Uterus (tissue), 2 donors: ENCODE measurements around the gene LYRM4.

Experiments
- CTCF ChIP-seq, 4 experiments: fragments of 200-600 bp in 2 of 4; fragments of 450-650 bp in 2 of 4; sonication (generic) in 2 of 4; IDR thresholded peaks; one replicate each; pipeline ENCODE4 v1.5.1; 2016 to 2019; ENCODE audit warnings: antibody characterized with exemption in 4 of 4, mild to moderate bottlenecking in 2 of 4, moderate library complexity in 1 of 4
- POLR2A ChIP-seq, 2 donors: fragments of 450-650 bp; IDR thresholded peaks; one replicate each; pipeline ENCODE4 v1.6.1; 2016; ENCODE audit warnings: antibody characterized with exemption in 2 of 2, mild to moderate bottlenecking in 1 of 2, moderate library complexity in 1 of 2

- TF ChIP-seq CTCF (IDR thresholded peaks at IDR 0.05) (no peak), POLR2A (IDR thresholded peaks at IDR 0.05) (no peak)
Measured at GRCh38 chr6:5084781-5085647, 175.7 kb downstream of the LYRM4 start, which contains the start of gene PPP1R3G.
